ENCODE data around the gene LOXL1.
A peak's percentile ranks its signal among the peaks of the same experiment; 100 is the strongest.

LOXL1 gene, protein sequence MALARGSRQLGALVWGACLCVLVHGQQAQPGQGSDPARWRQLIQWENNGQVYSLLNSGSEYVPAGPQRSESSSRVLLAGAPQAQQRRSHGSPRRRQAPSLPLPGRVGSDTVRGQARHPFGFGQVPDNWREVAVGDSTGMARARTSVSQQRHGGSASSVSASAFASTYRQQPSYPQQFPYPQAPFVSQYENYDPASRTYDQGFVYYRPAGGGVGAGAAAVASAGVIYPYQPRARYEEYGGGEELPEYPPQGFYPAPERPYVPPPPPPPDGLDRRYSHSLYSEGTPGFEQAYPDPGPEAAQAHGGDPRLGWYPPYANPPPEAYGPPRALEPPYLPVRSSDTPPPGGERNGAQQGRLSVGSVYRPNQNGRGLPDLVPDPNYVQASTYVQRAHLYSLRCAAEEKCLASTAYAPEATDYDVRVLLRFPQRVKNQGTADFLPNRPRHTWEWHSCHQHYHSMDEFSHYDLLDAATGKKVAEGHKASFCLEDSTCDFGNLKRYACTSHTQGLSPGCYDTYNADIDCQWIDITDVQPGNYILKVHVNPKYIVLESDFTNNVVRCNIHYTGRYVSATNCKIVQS

DNA sequence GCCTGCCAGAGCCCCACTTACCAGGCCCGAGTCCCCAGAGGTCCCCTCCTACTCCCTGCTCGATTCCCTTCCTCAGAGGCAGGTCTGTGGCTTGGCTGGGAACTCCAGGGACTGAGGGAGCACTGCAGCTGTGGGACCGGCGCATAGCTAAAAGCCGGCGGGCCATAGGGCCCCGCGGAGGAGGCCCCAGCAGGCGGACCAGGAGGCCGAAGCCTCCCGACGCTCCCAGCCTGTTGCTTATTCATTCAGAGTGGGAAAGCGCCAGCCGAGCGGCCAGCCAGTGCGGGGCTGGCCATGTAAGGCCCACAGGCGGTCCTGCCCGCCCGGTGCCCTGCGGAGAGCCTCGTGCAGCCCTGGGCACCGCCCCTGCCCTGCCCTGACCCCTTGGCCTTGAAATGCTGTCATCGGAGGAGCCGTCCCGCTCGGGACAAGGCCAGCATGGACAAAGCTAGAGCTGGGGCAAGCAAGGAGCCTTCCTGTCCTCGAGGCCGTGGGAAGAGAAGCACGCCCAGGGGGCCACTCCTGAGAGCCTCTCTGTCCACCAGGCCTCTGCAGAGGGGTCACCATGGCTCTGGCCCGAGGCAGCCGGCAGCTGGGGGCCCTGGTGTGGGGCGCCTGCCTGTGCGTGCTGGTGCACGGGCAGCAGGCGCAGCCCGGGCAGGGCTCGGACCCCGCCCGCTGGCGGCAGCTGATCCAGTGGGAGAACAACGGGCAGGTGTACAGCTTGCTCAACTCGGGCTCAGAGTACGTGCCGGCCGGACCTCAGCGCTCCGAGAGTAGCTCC is at the start of gene LOXL1:
LOXL1 (plus strand) TSS at position 244 of the 784 bp plus-strand sequence; CDS start at position 566, 322 bp downstream.
- DNase-seq: no peak

DNA sequence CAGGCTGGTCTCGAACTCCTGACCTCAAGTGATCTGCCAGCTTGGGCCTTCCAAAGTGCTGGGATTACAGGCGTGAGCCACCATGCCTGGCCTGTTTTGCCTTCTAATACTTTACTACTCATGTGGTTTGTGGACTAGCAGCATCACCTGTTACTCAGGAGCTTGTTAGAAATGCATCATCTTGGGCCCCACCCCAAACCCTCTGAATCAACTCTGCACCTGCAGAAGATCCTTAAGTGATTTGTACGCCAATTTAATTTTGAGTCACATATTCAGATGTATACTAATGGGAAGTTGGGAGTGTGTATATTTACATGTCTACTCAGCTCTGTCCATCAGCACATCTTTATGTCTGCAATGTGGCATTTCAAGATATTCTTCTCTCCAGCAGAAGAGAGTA is 46.8 kb upstream of the LOXL1 start:
- no peak for DNase-seq

GRCh38 chr15:73881579-73882320 is 44.5 kb upstream of the LOXL1 start:
- DNase-seq: no peak

DNA sequence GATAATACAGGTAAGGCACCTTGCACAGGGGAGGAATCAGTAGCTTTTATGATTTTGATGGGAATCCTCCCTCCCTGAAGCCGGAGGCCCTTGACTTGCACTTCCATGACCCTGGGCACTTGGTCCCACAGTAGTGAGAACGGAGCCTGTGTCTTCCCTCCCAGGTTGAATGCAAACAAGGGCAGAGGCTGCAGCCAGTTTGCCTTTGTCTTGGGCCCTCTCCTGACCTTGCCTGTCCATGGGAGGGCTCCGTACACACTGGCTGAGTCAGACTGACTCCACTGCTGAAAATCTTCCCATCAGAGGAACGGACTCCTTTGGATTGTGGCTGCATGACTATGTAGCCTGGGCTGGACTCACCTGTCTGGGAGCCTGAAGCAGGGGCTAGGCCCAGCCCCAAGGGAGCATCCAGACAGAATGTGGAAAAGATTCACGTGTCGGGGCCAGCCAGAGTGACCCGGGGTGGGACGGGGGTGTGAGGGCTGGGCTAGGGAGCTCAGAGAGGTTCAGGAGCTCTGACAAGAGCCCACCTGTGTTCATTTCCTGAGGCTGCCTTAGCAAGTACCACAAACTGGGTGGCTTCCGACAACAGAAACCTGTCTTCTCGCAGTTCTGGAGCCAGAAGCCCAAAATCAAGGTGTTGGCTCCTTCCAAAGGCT is 43.4 kb upstream of the LOXL1 start:
- DNase-seq: no peak

DNA sequence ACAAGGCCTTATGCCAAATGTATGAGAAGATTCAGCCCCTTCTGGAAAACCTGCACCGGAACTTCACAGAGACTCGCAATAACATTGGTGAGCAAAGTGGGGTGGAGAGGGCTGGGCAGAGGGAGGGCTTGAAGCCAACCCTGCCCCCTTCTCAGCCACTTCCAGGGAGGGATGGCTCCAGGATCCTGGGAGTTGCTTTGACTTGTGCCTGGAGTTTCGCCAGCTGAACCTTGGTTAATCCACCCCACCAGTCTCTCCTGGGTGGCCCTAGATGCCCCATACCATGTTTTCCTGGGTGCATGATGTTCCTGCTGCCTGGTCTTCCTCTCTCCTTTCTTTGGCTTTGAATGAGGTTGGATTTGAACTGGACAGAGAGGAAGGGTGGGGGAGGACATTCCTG is 42.1 kb upstream of the LOXL1 start:
- DNase-seq: no peak

DNA sequence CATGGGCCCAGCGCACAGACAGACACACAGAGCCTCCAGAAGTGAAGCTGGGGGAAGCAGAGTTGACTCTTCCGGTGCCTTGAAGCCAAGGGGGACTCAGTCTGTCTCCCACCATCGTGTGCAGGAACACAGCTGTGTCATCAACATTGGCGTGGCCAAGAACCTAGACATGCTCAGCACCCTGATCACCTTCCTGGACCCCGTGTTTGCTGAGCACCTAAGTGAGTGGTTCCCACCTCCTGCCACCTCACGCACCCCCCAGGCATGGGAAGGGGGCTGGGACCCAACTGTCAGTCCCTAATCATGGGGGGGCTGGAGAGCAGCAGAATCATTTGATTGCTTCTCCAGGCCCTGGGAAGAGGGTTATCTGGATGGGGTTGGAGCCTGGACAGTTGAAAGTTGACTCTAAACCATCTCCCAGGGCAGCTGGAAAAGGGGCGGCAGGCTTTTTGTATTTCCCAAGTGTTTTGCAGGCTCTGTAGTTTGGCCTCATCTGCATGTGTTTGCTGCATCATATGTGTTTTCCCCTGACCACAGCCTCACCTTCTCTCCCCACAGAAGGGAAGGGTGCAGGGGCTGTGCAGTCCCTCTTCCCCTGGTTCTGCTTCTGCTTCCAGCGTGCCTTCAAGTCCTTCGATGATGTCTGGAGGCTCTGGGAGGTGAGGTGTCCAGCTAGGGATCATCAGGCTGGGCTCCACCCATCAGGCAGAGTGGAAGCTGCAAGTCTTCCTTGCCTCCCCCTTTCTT is 40.1 kb upstream of the LOXL1 start:
- no peak for DNase-seq

DNA sequence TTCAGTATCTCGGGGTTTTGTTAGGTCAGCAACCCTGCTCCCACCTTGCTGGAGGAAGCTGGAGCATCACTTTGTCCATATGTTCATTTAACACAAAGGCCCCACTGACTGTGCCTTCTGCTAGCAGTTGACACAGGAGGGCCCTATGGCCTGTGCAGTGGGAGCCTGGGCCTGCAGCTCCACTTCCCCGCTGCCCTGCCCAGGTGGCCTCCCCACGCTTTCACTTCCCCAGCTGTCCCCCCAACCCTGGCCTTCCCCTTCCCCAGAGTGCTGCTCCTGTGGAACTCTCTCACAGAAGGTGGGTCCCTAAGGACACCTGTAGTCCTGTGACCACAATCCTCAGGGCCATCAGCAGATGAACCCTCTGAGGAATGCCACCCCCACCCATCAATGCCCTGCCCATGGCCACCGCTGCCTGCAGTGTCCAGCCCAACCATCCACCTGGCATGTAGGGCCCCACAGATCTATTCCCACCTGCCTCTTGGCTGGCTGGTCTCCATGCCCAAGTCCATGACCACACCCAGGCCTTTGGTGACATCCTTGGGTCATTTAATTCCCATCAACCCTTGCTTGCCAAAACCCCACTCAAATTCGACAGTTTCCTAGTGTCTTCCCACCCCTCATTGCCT is 39.4 kb upstream of the LOXL1 start:
- DNase-seq: no peak

DNA sequence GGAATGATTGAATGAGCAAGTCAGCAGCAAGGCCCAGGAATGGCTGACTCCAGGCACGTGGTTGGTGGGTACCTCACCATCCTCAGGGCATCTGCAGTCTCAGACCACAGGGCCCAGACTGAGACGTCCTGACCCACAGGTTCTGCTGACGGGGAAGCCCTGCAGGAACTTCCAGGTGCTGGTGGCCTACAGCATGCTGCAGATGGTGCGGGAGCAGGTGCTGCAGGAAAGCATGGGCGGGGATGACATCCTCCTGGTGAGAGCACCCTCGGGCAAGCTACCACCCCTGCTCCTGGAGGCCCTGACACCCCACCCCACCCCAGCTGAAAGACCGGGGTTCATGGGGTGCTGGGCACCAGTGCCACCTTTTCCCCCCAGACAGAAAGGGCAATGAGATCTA is 38.8 kb upstream of the LOXL1 start:
- no peak for DNase-seq

DNA sequence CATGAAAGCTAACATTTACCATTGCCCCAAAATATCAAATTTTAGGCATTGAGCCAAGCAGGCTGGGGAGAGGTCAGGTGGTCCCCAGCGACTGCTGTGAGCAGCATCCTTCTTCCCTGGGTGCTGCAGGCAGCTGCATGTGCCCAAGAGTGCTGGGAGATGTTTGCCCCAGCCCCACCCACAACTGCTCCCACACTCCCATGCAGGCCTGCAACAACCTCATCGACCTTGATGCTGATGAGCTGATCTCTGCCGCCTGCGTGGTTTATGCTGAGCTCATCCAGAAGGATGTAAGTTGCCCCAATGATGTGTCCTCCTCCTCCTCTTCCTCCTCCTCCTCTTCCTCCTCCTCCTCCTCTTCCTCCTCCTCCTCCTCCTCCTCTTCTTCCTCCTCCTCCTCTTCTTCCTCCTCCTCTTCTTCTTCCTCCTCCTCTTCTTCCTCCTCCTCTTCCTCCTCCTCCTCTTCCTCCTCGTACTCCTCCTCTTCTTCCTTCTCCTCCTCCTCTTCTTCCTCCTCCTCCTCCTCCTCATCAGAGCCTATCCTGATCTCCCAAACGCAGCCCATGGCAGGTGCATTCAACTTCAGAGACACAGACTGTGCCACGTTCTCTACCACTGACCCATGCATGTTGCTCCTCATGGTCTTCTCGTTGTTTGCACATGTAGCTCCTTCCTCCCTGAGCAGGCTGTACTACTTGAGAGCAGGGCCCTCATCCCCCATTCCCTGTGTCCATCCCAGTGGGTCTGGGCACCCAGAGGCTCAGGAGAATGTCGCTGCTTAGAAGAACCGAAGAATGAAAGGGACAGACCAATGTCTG is 37.8 kb upstream of the LOXL1 start:
- DNase-seq: no peak

- DNase-seq: no peak
Measured at GRCh38 chr15:73889053-73889761, 37.1 kb upstream of the LOXL1 start.

- DNase-seq: no peak
Measured at GRCh38 chr15:73889762-73890124, 36.5 kb upstream of the LOXL1 start.

DNA sequence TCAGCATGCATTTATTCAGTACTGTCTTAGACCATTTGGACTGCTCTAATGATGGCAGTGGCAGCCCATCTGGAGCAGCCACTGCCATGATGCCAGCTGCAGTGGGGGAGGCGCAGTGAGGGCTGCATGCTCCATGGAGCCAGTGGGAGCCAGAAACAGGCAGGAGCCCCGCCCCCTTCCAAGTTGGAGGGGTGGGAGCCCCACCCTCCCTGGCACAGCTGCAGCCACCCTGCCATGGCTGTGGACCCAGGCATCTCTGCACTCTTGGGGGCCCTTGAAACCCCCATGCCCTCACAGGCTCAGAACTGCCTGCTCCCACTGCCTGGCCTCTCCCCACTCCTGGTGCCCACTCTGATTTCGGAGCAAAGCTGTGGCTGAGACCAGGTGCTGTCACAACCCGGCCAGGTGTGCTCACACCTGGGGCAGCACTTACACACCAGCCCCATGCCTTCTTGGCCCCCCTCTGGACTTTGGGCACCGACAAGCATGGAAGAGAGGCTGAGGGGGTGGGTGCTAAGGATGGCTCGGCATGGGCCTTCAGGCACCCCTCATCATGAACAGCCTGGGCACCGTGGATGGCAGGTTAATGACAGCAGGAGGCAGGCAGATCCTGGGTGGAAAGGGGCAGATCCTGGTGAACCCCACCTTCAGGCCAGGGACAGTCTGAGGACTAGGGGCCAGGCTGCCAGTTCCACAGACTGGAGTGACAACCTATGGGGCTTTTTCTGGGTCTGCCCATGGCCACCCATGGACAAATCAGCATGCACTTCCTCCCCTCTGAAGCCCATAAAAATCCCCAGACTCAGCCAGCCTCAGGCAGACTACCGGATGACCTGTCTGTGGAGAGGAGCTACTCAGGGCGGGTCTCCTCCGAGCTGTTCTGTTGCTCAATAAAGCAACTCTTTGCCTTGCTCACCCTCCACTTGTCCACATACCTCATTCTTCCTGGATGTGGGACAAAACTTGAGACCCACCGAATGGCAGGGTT is 34.6 kb upstream of the LOXL1 start:
- DNase-seq: no peak

DNA sequence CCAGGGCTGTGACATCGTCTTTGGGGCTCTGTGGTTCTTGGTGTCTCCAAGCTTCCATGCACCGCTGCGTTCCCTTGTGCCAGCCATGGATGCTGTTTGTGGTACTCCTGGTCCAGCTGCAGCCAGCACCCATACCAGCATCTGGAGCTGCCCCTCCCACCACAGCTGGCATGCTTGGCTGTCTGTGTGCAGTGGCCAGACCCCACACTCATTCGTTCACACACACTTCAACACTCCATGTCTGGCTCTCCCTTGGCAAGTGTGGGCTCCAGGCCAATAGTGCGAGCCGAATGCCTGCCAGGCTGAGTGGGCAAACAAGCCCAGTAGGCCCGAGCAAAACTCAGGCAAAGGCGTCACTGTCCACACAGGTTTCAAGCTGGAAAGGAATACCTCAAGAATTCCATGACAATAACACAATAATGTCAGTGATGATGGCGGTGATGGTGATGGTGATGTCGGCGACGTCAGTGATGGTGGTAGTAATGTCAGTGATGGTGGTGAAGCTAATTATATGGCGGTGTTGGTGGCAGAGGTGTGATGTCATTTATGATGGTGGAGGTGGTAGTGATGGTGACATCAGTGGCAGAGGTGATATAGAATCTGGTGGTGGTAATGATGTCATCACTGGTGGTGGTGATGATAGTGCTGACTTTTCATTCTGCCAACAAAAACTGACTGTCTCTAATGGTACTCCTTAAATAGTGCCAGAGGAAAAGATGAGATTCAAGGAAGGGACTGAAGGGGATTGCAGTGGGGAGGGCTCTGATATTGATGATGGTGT is 33.6 kb upstream of the LOXL1 start:
- DNase-seq: no peak

DNA sequence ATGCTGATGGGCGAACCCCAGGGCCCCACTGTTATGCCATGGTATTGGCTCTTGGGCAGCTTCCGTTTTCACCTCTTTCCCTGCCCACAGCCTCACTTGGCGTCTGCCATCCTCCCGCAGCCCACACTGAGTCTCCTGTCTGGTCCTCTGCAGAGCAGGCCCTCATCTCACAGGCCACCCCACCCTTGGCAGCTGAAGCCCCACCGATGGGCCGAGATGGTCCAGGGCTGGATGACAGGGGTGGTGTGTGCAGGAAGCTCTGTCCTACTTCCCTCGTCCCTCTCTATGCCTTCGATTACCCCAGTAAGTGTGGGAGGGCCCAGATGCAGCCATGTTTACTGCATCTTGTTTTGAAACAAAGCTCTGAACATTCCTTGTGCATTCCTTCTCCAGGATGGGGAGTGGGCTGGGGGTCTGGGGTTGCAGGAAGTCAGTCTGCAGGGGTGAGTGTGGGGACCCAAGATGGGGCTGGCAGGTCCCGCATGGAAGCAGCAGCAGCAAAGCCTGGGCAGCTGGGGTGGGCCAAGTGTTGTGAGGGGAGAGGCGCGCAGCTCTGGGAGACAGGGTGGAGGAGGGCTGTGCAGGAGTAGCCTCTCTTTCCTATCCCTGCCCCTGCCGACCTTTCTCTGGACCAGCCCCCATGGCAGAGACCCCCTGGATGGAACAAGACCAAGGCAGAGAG is 32.0 kb upstream of the LOXL1 start:
- no peak for DNase-seq

GRCh38 chr15:73897441-73898261 is 28.6 kb upstream of the LOXL1 start:
- DNase-seq: peak; percentile 76

All from activated CD4-positive, alpha-beta T cell treated with anti-CD3 and anti-CD28 coated beads for 48 hours (primary cell).